GM18505 (cell line): ENCODE results near the gene NPM1.

ENCODE experiments used
- ATAC-seq: cut with Tn5 transposase; IDR thresholded peaks from one replicate; pipeline ENCODE4 v1.9.1; 2021; ENCODE audit not compliant: unreplicated experiment
- POLR2A ChIP-seq: IDR thresholded peaks from 4 replicates; pipeline ENCODE4 v1.6.1; 2011; ENCODE audit warnings: borderline replicate concordance; ENCODE audit not compliant: insufficient read depth, insufficient read length; ENCODE audit errors: extremely low read depth

The NPM1 gene

GRCh38 chr5:171445644-171446516 is 58.2 kb downstream of the NPM1 start:
- no peak for ATAC-seq
- TF ChIP-seq POLR2A, result no peak

DNA sequence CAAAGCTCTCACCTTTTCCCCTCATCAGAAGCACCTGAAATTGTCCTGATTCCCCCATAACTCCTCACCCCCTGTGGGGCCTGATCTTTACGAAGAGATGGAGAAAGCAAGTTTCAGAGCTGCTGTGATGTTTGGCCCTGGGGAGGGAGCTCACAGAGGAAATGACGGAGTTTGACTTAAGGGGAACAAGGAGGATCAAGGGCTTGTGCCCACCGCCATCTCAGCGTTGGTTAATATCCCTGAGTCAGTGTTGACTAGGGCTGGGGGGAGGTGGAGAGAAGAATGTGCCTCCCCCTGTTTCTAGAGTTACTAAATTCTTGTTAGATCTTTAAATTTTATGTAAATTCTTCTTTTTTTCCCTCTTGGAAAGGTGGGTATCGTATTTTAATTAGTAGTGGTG is 59.6 kb downstream of the NPM1 start:
- ATAC-seq, result no peak
- TF ChIP-seq POLR2A, result no peak

DNA sequence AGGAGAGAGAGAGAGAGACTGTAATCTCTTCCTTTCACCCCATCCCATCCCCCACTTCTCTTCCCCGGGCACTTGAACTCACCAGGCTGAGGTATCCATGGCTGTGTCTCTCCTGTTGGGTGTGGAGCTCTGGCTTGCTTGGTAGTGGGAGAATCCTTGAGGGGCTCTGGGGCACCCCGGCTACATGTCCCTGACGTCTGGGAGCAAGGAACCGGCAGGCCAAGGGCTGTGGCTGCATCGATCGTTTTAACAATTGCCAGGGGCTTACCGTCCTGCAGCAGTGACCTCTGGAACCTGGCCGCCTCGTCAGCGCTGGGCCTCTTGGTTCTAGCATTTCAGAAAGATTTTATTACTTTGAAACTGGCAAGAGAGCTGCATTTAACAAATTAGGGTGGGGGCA is 61.8 kb downstream of the NPM1 start:
- ATAC-seq, result no peak
- TF ChIP-seq POLR2A, result no peak

DNA sequence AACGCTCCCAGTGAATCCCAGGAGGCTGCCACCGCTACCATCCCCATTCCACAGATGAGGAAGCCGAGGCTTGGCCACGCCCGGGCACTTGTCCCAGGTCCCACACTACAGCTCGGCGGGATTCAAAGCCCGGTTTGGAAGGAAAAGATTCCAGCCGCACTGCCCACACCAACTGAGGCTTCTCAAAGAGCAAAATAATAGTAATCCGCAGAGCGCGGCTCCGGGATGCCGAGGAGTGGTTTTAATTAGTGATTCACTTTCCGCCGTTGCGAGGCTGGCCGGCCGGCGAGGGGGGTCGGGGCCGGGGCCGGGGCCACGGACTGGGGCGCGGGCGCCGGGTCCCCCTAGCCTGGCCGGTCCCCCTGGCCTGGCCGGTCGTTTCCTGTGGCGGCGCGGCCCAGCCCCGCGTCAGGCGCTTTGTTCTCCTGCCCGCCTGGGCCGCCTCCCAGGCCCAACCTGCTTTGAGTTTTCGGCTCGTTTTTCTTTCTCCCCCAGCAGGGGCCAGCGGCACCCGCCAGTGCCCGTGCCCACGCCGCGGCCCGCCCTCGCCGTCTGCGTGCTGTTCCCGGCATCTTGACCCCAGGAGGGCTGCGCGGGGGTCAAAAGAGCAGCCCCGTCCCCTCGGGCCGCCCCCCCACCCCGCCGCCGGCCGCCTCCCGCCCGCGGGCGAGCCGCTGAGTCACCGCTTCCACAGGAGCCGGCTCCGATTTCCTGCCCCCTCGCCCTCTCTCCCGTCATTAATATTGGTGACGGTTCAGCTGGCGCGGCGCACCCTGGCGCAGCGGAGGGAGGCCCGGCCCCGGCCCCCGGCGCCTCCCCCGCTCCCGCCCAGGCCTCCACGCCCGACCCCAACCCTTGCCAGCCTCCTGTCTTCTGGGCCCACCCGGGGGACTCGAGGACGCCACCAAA is 63.0 kb downstream of the NPM1 start:
- TF ChIP-seq POLR2A, result no peak

DNA sequence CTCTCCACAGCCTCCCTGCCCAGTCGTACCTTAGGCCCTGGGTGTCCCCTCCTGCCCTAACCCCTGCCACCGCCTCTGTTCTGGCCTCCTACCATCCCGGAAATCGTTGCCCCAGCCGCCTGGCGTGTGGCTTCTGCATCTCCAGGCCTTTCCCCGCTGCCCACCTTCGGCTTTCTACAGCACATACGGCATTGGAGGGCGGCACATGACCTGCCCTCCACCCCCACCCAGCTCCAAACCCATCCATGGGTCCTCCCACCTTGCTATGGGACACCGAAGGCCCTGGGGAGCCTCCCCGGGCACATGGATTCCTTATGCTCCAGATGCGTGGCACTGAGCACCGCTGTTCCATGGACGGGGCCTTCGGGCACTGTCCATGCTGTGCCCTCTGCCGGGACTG is 63.8 kb downstream of the NPM1 start:
- TF ChIP-seq POLR2A, result no peak
- ATAC-seq, result no peak

More for the DNA sequence above, 63.0 kb downstream of the NPM1 start:
- ATAC-seq, result no peak

DNA sequence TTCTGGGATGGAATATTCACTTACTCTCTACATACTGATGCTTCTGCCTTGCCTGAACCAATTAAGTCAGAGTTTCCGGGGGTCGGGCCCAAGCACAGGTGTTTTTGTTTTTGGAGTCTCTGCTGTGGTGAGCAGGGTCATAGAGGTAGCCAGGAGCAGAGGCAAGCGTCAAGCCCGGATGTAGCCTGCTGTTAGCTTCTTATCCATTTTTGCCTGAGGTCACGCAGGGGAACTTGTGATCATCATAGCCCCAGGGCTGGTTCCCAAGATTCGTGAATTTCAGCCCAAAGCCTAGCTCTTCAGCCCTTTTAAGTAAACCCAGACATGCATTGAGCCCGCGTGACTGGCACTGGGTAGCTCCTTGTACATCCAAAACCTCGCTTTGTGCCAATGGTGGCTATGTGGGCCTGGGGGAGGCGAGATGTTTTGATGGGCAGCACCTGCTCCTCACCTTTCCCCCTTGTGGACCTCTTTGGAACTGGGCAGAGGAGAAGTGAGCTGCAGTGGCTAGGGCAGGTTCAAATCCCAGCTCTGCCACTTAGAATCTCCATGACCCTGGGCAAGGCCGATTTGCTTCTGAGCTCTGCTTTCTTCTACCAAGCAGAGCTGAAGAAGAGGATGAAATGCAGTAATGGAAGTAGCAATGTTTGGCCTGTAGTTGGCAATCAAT is 65.5 kb downstream of the NPM1 start:
- no peak for TF ChIP-seq POLR2A
- ATAC-seq, result no peak

- no peak for ATAC-seq
- TF ChIP-seq POLR2A, result no peak
Measured at GRCh38 chr5:171453988-171454387, 66.3 kb downstream of the NPM1 start.

DNA sequence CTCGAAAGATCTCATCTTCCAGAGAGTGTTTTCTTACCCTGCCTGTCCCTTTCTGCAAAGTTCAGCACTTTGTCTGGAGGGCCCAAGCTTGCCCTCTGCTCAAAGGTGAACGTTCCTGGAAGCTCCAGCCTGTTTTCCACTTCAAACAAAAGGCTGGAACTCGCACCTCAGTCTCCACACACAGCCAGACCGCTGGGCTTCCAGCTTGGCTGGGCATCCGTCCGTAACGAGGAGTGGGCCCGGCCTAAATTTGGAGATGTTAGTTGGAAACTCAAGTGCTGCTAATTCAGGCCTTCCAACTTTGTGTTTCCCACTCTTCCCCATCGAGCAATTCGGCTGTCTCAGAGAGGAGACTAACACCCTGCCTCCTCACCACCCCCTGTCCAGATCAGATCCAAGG is 66.9 kb downstream of the NPM1 start:
- no peak for ATAC-seq
- no peak for TF ChIP-seq POLR2A

- no peak for TF ChIP-seq POLR2A
- no peak for ATAC-seq
Measured at GRCh38 chr5:171455522-171455921, 67.9 kb downstream of the NPM1 start.

- TF ChIP-seq POLR2A, result no peak
- ATAC-seq, result no peak
Measured at GRCh38 chr5:171457208-171457981, 69.7 kb downstream of the NPM1 start.

- no peak for TF ChIP-seq POLR2A
- no peak for ATAC-seq
Measured at GRCh38 chr5:171459839-171460238, 72.2 kb downstream of the NPM1 start.
